Measurements from ENCODE around the gene GJB1.

DNA sequence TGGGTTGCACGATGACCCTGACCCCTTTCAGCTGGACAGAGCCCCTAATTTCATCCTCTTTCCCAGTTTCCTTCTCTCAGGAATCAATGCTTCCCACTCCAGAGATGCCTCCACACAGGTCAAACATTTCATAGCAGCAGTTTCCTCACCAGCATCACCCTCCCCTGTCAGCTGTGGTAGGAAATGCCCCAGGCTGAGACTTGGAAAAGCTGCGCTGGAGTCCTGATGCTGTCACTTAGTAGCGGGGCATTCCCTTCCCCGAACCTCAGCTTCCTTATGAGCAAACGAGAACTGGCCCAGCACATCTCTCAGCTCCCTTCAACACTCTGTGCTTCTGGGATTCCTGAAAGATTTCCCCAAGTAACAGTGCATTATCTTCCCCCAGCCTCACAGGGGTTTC lies 2.7 kb downstream of the GJB1 start:
- TF ChIP-seq, protein P1, sequence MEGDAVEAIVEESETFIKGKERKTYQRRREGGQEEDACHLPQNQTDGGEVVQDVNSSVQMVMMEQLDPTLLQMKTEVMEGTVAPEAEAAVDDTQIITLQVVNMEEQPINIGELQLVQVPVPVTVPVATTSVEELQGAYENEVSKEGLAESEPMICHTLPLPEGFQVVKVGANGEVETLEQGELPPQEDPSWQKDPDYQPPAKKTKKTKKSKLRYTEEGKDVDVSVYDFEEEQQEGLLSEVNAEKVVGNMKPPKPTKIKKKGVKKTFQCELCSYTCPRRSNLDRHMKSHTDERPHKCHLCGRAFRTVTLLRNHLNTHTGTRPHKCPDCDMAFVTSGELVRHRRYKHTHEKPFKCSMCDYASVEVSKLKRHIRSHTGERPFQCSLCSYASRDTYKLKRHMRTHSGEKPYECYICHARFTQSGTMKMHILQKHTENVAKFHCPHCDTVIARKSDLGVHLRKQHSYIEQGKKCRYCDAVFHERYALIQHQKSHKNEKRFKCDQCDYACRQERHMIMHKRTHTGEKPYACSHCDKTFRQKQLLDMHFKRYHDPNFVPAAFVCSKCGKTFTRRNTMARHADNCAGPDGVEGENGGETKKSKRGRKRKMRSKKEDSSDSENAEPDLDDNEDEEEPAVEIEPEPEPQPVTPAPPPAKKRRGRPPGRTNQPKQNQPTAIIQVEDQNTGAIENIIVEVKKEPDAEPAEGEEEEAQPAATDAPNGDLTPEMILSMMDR (IDR thresholded peaks at IDR 0.05; ENCODE audit: borderline replicate concordance, extremely low read depth, low read length, poor library complexity, severe bottlenecking) = no peak
- no peak for TF ChIP-seq EZH2 (IDR thresholded peaks at IDR 0.05; ENCODE audit: borderline replicate concordance, low read depth, low read length, severe bottlenecking)

All from DND-41 (cell line).